LoVo (cell line): ENCODE data around the gene PELI1.
"Not testable (repeated sequence)": the region's sequence is repeated elsewhere in the genome, so short reads cannot be mapped to it uniquely, and the experiment has no call there.

Experiments
- DNase-seq: peaks from one replicate; pipeline ENCODE4 v3.0.0-alpha.2; 2016; ENCODE audit warnings: low spot score

PELI1 gene

DNA sequence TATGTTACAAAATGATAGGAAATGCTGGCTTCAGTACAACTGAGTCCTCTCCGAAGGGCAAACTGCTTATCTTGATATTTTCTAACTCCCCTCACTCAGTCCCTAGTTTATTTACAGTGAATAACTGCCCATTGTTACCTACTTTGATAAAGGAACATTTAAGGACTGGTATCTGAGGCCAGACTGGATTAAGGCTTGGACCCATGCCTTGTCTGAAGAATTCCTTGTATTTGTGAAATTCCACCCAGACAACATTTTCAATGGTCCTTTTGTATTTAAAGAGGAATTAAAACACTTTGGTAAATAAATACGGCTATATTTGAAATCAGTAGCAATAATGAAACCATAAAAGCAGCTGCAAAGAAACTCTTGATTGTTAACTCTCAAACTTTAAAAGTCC, 58.3 kb downstream of the PELI1 start:
- no peak for DNase-seq

DNA sequence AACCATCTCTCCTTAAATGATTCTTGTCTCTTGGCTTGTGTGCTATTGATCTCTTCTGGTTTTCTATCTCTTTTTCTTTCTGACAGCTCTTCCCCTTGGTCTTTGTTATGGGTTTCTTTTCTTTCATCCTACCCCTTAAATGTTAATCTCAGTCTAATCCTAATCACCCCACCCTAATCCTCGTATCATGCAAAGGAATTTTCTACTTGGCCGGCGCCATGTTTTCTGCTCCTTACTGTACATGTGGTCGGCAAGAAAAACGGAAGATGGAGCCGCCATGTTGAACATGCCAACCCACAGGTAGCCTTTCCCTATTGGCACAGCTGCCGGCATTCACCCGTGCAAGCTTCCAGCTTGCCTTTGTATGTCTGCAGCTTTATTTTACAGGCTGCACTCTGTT, 63.2 kb downstream of the PELI1 start:
- no peak for DNase-seq

GRCh38 chr2:64080179-64080578, 64.0 kb downstream of the PELI1 start:
- DNase-seq = no peak

DNA sequence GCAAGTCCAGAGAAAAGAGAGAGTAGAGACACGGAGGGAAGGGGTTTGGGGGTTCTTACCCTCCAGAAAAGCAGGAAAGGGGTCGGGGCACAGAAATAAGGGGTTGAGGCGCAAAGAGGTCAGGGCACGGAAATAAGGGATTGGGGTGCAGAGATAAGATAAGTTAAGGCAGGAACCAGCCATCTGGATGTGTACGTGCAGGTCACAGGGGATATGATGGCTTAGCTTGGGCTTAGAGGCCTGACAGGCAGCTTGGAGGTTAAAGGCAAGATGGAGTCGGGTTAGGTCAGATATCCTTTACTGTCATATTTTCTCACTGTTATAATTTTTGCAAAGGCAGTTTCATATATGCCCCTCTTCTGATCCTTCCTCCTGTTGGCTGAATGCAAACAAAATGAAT, 64.5 kb downstream of the PELI1 start:
- DNase-seq = not testable (repeated sequence)

- DNase-seq = not testable (repeated sequence)
Observed at GRCh38 chr2:64076828-64077227, 67.4 kb downstream of the PELI1 start.

DNA sequence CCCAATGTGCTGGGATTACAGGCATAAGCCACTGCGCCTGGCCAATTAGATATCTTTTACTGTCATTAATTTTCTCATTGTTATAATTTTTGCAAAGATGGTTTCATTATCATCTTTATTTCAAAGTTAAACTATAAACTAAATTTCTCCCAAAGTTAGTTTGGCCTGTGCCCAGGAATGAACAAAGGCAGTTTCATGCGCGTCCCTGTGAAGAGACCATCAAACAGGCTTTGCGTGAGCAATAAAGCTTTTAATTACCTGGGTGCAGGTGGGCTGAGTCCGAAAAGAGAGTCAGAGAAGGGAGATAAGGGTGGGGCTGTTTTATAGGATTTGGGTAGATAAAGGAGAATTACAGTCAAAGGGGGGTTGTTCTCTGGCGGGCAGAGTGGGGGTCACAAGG, 69.6 kb downstream of the PELI1 start:
- peak; percentile 50 for DNase-seq

- no peak for DNase-seq
Observed at GRCh38 chr2:64067326-64067725, 76.9 kb downstream of the PELI1 start.

GRCh38 chr2:64065516-64065915, 78.7 kb downstream of the PELI1 start:
- no peak for DNase-seq

DNA sequence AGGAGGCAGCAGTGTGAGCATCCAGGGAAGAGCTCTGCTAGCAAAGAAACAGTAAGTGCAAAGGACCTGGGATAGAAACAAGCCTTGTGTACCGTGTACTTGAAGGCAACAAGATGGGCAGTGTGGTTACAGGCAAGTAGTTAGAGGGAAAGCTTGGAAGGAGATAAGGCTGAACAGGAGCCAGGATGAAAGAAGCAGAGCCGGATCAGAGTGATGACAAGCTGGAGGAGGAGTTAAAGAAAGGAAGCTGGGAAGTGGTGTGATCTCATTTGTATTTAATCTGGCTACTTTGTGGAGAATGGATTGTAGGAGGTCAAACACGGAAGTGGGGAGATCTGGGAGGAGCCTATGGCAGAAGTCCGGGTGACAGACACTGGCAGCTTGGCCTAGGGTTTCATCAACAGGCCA, 80.3 kb downstream of the PELI1 start:
- no peak for DNase-seq

DNA sequence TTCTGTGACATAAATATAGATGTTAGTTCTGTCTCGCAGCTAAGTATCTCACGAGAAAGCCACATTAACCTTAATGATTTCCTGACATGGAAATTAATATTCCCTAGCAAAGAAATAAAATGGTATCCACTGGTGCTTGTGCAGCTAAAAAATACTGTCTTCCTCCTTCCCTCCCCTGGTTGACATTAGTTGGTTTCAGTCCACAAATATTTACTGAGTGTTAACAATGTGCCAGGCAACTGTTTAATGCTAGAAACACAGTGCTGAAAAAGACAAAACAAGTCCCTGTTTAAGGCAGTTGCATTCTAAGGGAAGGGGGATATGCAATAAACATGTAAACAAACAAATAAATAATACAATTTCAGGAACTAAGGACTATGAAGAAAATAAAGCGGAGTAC, 80.8 kb downstream of the PELI1 start:
- no peak for DNase-seq

- DNase-seq = peak; percentile 20
Observed at GRCh38 chr2:64062840-64063239, 81.4 kb downstream of the PELI1 start.

DNA sequence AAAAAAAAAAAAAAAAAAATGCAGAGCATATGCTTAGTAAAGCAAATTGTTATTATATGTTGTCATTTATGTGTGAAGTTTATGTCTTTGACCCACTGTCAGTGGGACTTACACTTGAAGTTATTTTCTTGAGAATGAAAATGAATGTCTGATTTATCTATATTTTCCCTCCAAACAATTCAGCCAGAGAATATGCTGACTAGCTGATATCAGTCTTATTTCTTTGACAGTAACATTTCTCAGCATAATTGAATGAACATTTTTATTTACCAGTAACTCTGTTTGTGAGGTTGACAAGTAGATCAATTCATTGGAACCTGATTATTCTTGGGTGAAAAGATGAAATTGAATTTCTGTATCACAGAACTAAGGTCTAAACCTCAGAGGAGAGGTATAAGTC, 85.0 kb downstream of the PELI1 start:
- no peak for DNase-seq

- DNase-seq = no peak
Observed at GRCh38 chr2:64056021-64056420, 88.2 kb downstream of the PELI1 start.

GRCh38 chr2:64054161-64054915, 89.9 kb downstream of the PELI1 start:
- DNase-seq = no peak

GRCh38 chr2:64052463-64053241, 91.6 kb downstream of the PELI1 start:
- DNase-seq = no peak

- DNase-seq = peak; percentile 81
Observed at GRCh38 chr2:64049633-64050220, 94.5 kb downstream of the PELI1 start.

DNA sequence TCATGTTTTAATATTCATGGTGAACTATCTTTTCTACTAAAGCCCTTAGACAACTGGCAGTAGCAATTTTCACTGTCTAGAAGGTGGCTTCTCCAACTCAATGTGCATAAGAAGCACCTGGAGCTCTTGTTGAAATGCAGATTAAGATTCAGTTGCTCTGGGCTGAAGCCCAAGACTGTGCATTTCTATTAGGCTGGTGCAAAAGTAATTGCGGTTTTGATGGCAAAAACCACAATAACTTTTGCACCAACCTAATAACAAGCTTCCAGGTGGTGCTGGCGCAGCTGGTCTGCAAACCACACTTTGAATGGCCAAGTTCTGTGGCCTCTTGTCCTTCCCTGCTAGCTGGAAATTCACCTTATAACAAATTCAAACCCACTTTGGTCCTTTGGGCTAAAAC, 98.3 kb downstream of the PELI1 start:
- DNase-seq = no peak
